Stomach (tissue), 9 donors: ENCODE measurements around the gene PALS1. TPM values are rescaled to one million over a fixed set of nuclear protein-coding genes. Genes with fewer than 3 reads are reported as not detected.
A peak's percentile ranks its signal among the peaks of the same experiment; 100 is the strongest.

Experiments used
- DNase-seq, 2 donors: peaks; one replicate each; pipeline versions ENCODE4 v3.0.0 to v3.0.0-alpha.2; 2013 to 2019
- H3K27ac ChIP-seq, 5 donors: fragments of 200-600 bp in 4 of 5; sonication (generic) in 4 of 5; one replicate each; pipeline ENCODE4 v1.5.1; 2013 to 2019; ENCODE audit warnings: mild to moderate bottlenecking in 1 of 5, moderate library complexity in 1 of 5
- H3K27me3 ChIP-seq, 3 donors: fragments of 200-600 bp; sonication (generic); one replicate each; pipeline ENCODE4 v1.5.1; 2017 to 2019; ENCODE audit warnings: mixed run types in 1 of 3
- H3K36me3 ChIP-seq, 4 donors: fragments of 200-600 bp; sonication (generic); 1 replicate in 3 of 4; 2 replicates in 1 of 4; pipeline ENCODE4 v1.5.1; 2016 to 2019
- H3K4me1 ChIP-seq, 4 donors: fragments of 200-600 bp; sonication (generic); one replicate each; pipeline ENCODE4 v1.5.1; 2016 to 2019
- H3K4me3 ChIP-seq, 4 donors: fragments of 200-600 bp; sonication (generic) in 3 of 4; one replicate each; pipeline ENCODE4 v1.5.1; 2016 to 2019; ENCODE audit warnings: mild to moderate bottlenecking in 1 of 4
- H3K9me3 ChIP-seq, 4 donors: fragments of 200-600 bp; sonication (generic); one replicate each; pipeline ENCODE4 v1.5.1; 2016 to 2019
- EP300 ChIP-seq: sonication (generic); formaldehyde crosslinking; IDR thresholded peaks from one replicate; pipeline ENCODE4 v1.6.1; 2017; ENCODE audit warnings: antibody characterized with exemption
- POLR2A ChIP-seq, 4 donors: fragments of 450-650 bp; IDR thresholded peaks; one replicate each; pipeline ENCODE4 v1.6.1; 2016; ENCODE audit warnings: antibody characterized with exemption in 4 of 4, control low read depth in 2 of 4, mild to moderate bottlenecking in 1 of 4, moderate library complexity in 1 of 4
- POLR2AphosphoS5 ChIP-seq, 3 donors: sonication (generic); formaldehyde crosslinking; IDR thresholded peaks; one replicate each; pipeline ENCODE4 v1.6.1; 2016; ENCODE audit warnings: antibody characterized with exemption in 3 of 3
- WGBS, 5 donors: extraction: QIAGEN DNeasy Blood & Tissue Kit in 3 of 5; methylation state at CpG; one replicate each; pipeline versions ENCODE4 v1.1.5 to v1.1.7; 2013 to 2018; 5-methylcytosine and 5-hydroxymethylcytosine counted together
- intact Hi-C: fragments of 100-400 bp; cut with DNase I; formaldehyde crosslinking; loops from one replicate; pipeline ENCODE4 v1.15.1; 2023; ENCODE audit warnings: low total_unique reads
- polyA plus RNA-seq, 3 donors: library from polyadenylated mRNA; stranded (reverse); fragments of 200-250 nt; gene quantifications; one replicate each; pipeline ENCODE4 v1.2.3, GENCODE V29; 2013
- total RNA-seq, 5 donors: library from RNA; depleted of rRNA; stranded (reverse); fragments of >200 nt; gene quantifications; one replicate each; pipeline versions ENCODE4 v1.1.0 to v1.2.3, GENCODE V29; 2014 to 2016
- TF ChIP-seq, protein P1 (sequence below), 7 experiments: fragments of 450-650 bp in 4 of 7; fragments of 200-600 bp in 3 of 7; sonication (generic) in 3 of 7; IDR thresholded peaks; one replicate each; pipeline ENCODE4 v1.5.1; 2016 to 2019; ENCODE audit warnings: antibody characterized with exemption in 7 of 7, control low read depth in 2 of 7, mild to moderate bottlenecking in 1 of 7
- donor health status: healthy with polysubstance abuse.
- donor health status: Bipolar disorder and iron deficiency.
- donor health status: healthy.

The PALS1 gene
- total and polyA plus RNA-seq, 8 donors, result 5.2 to 44.2 (median 17.3) TPM

DNA sequence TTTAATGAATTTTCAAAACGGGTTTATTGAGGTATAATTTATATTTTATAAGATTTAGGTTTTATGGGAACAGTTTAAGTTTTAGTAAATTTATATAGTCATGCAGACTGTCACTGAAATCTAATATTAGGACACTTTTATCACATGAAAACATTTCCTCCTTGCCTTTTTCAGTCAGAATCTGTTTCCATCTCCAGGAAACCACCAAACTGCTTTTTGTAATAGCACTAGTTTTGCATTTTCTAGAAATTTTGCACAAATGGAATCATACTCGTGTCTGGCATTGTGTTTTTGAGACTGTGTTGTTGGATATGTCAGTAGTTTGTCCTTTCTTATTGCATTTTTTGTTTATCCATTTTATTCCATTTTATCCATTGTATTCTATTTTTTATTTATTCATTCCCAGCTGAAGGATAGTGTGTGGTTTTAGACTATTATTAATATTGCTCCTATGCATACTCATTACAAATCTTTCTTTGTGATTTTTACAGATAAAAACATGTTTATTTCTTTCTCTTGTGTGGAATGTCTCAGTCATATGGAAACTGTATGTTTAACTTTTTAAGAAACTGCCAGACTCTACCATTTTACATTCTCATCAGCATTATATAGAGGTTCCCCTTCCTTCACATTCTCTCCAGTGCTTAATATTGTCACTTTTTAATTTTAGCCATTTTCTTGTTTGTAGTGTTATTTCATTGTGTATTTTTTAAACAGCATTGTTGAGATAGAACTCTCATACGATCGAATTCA, 26.5 kb downstream of the PALS1 start:
- Histone ChIP-seq H3K36me3 (peaks cover 0 to 4% (median 4%) of the 10 kb centered on the region in 4 donors), H3K9me3 (no peaks in the 10 kb centered on the region), H3K4me1 (peaks cover 0 to 80% (median 45%) of the 10 kb centered on the region in 4 donors), H3K27ac (peak overlapping the region in 1 of 5 donors; percentile 26), H3K27me3 (no peaks in the 10 kb centered on the region), H3K4me3 (peak overlapping the region in 3 of 4 donors; percentile 7 to 19 (median 11))
- no peak for DNase-seq
- TF ChIP-seq, protein P1, sequence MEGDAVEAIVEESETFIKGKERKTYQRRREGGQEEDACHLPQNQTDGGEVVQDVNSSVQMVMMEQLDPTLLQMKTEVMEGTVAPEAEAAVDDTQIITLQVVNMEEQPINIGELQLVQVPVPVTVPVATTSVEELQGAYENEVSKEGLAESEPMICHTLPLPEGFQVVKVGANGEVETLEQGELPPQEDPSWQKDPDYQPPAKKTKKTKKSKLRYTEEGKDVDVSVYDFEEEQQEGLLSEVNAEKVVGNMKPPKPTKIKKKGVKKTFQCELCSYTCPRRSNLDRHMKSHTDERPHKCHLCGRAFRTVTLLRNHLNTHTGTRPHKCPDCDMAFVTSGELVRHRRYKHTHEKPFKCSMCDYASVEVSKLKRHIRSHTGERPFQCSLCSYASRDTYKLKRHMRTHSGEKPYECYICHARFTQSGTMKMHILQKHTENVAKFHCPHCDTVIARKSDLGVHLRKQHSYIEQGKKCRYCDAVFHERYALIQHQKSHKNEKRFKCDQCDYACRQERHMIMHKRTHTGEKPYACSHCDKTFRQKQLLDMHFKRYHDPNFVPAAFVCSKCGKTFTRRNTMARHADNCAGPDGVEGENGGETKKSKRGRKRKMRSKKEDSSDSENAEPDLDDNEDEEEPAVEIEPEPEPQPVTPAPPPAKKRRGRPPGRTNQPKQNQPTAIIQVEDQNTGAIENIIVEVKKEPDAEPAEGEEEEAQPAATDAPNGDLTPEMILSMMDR (IDR thresholded peaks at IDR 0.05), result no peak
- no peak for TF ChIP-seq POLR2A (IDR thresholded peaks at IDR 0.05)
- no peak for TF ChIP-seq EP300
- no peak for TF ChIP-seq POLR2AphosphoS5 (IDR thresholded peaks at IDR 0.05)
- 61 to 84% (median 72%) methylated on average over 4 of the region's 4 CpGs for WGBS, 5 donors
- intact Hi-C loops, result no loop called here

DNA sequence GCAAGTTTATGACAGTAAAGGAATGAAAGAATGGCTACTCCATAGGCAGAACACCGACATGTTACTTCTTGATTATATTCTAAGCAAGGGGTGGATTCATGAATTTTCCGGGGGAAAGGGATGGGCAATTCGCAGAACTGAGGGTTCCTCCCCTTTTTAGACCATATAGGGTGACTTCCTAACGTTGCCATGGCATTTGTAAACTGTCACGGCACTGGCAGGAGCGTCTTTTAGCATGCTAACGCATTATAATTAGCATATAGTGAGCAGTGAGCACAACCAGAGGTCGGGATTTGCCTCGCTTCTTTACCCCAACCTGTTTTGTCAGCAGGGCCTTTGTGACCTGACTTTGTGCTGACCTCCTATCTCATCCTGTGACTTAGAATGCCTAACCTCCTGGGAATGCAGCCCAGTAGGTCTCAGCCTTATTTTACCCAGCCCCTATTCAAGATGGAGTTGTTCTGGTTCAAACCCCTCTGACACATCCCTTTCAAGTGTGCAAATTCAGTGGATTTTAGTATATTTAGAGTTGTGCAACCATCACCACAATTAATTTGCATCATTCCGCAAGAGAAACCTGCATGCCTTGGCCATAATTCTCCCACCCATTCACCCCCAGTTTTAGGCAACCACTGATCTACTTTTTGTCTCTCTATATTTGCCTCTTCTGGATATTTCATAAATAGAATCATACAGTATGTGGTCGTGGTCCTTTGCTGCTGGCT, 27.4 kb downstream of the PALS1 start:
- H3K9me3 ChIP-seq, result no peaks in the 10 kb centered on the region
- DNase-seq, result peak in 1 of 2 donors; percentile 55
- no peaks in the 10 kb centered on the region for H3K27me3 ChIP-seq
- intact Hi-C loops, result no loop called here
- H3K4me3 ChIP-seq, result peak overlapping the region in 3 of 4 donors; percentile 7 to 19 (median 11)
- H3K4me1 ChIP-seq, result peaks cover 0 to 73% (median 40%) of the 10 kb centered on the region in 4 donors
- peak overlapping the region in 1 of 5 donors; percentile 26 for H3K27ac ChIP-seq
- whole genome bisulfite sequencing, 5 donors, result 54 to 65% (median 59%) methylated on average over 11 of the region's 11 CpGs
- TF ChIP-seq POLR2A (IDR thresholded peaks at IDR 0.05) (no peak), POLR2AphosphoS5 (IDR thresholded peaks at IDR 0.05) (no peak), EP300 (no peak)
- TF ChIP-seq, protein P1 (IDR thresholded peaks at IDR 0.05), result no peak
- H3K36me3 ChIP-seq, result peaks cover 0 to 7% (median 6%) of the 10 kb centered on the region in 4 donors

DNA sequence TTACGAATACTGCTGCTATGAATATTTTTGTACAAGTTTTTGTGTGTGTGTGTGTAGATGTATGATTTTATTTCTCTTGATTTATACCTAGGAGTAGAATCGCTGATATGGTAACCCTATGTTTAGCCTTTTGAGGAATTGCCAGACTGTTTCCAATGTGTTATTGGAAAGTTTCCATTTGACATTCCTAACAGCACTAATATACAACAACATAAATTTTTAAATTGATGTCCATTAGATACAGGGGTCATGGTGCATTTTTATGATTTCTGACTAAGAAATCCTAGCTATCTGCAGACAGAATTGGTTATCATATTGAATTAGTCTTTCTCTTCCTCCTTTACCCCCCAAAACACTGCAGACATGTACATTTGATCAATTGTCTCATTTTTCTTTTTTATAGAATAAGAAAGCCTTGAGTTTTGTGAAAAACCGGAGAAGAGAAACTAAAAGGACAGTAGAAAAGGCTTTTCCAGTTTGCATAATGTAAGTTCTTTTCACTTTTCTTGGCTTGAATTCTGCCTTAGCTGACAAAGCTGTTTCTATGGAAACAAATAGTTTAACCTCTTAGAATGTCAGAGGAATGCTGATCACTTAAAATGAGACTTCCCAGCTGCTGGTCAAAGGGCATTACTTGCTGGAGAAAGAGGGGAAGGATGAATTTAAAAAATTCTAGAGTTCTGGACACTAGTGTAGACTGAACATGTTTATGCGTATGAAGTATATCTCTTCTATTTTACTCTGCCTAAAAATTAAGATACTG, 28.2 kb downstream of the PALS1 start:
- peaks cover 0 to 7% (median 6%) of the 10 kb centered on the region in 4 donors for H3K36me3 ChIP-seq
- TF ChIP-seq POLR2AphosphoS5 (IDR thresholded peaks at IDR 0.05) (peak in 1 of 3 donors; percentile 23), POLR2A (IDR thresholded peaks at IDR 0.05) (no peak)
- 54 to 68% (median 64%) methylated on average over 4 of the region's 4 CpGs for WGBS, 5 donors
- peak overlapping the region in 4 of 5 donors; percentile 15 to 72 (median 48) for H3K27ac ChIP-seq
- H3K9me3 ChIP-seq, result no peaks in the 10 kb centered on the region
- intact Hi-C loops, result no loop called here
- H3K4me1 ChIP-seq, result peaks cover 0 to 65% (median 35%) of the 10 kb centered on the region in 4 donors
- no peaks in the 10 kb centered on the region for H3K27me3 ChIP-seq
- H3K4me3 ChIP-seq, result peak overlapping the region in 1 of 4 donors; percentile 5
- peak in 1 of 2 donors; percentile 87 for DNase-seq

GRCh38 chr14:67270145-67270753, 29.0 kb downstream of the PALS1 start:
- DNase-seq, result peak in 1 of 2 donors; percentile 32
- intact Hi-C loops, result no loop called here
- TF ChIP-seq EP300 (no peak), POLR2AphosphoS5 (IDR thresholded peaks at IDR 0.05) (no peak), POLR2A (IDR thresholded peaks at IDR 0.05) (no peak)
- TF ChIP-seq, protein P1 (IDR thresholded peaks at IDR 0.05), result no peak
- Histone ChIP-seq H3K4me3 (no peak overlapping the region), H3K27me3 (no peaks in the 10 kb centered on the region), H3K4me1 (peaks cover 0 to 62% (median 35%) of the 10 kb centered on the region in 4 donors), H3K36me3 (peaks cover 0 to 7% (median 6%) of the 10 kb centered on the region in 4 donors), H3K27ac (peak overlapping the region in 4 of 5 donors; percentile 15 to 72 (median 48)), H3K9me3 (no peaks in the 10 kb centered on the region)
- 52 to 77% (median 70%) methylated on average over 3 of the region's 3 CpGs for WGBS, 5 donors
